ENCODE results near the gene MICAL2.

DNA sequence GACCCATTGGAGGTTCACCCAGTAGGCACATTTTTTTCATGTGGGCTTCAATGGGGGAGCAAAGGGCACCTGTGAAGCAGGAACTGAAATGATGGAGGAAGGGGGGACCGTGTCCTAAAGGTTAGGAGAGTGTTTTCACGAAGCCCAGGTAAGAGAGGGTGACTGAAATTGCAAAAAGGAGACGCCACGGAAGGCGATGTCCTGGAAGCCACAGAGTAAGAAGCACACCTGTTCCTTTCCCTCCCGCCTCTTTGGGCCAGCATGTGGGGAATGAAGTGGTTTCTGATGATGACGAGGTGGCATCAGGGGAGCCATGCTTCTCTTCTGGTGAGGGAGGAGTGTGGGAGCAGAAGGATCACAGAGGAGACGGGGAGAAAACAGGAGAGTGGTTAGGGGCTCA, 37.0 kb upstream of the MICAL2 start:
- TF ChIP-seq POLR2A (IDR thresholded peaks at IDR 0.05; ENCODE audit: low read depth): no peak
- TF ChIP-seq, protein P1, sequence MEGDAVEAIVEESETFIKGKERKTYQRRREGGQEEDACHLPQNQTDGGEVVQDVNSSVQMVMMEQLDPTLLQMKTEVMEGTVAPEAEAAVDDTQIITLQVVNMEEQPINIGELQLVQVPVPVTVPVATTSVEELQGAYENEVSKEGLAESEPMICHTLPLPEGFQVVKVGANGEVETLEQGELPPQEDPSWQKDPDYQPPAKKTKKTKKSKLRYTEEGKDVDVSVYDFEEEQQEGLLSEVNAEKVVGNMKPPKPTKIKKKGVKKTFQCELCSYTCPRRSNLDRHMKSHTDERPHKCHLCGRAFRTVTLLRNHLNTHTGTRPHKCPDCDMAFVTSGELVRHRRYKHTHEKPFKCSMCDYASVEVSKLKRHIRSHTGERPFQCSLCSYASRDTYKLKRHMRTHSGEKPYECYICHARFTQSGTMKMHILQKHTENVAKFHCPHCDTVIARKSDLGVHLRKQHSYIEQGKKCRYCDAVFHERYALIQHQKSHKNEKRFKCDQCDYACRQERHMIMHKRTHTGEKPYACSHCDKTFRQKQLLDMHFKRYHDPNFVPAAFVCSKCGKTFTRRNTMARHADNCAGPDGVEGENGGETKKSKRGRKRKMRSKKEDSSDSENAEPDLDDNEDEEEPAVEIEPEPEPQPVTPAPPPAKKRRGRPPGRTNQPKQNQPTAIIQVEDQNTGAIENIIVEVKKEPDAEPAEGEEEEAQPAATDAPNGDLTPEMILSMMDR (IDR thresholded peaks at IDR 0.05): no peak
- no peak for TF ChIP-seq EP300 (IDR thresholded peaks at IDR 0.05)

Data from esophagus muscularis mucosa (tissue), 4 donors.